Activated CD4-positive, alpha-beta T cell treated with anti-CD3 and anti-CD28 coated beads, Interleukin-2, amount 50 U/mL, for 4 hours (primary cell): ENCODE measurements around the gene MAST4.
A peak's percentile ranks its signal among the peaks of the same experiment; 100 is the strongest.

Source experiments
- DNase-seq, 2 experiments: peaks; one replicate each; pipeline ENCODE4 v3.0.0-alpha.2; 2020

Gene MAST4

GRCh38 chr5:67003685-67003934 lies 407.4 kb downstream of the MAST4 start:
- DNase-seq, result no peak

- peak; percentile 88 to 92 for DNase-seq
Observed at GRCh38 chr5:67003935-67004729, 407.9 kb downstream of the MAST4 start.

- DNase-seq, result no peak
Observed at GRCh38 chr5:67004730-67005350, 408.6 kb downstream of the MAST4 start.

- no peak for DNase-seq
Observed at GRCh38 chr5:67005737-67006499, 409.7 kb downstream of the MAST4 start.

- DNase-seq, result no peak
Observed at GRCh38 chr5:67006500-67006848, 410.3 kb downstream of the MAST4 start.

GRCh38 chr5:67009028-67009427 lies 412.8 kb downstream of the MAST4 start:
- no peak for DNase-seq

GRCh38 chr5:67010684-67011409 lies 414.7 kb downstream of the MAST4 start:
- no peak for DNase-seq

GRCh38 chr5:67011422-67011821 lies 415.2 kb downstream of the MAST4 start:
- no peak for DNase-seq

GRCh38 chr5:67012171-67012570 lies 416.0 kb downstream of the MAST4 start:
- no peak for DNase-seq

GRCh38 chr5:67013719-67014118 lies 417.5 kb downstream of the MAST4 start:
- no peak for DNase-seq

- no peak for DNase-seq
Observed at GRCh38 chr5:67014191-67014590, 418.0 kb downstream of the MAST4 start.

- DNase-seq, result no peak
Observed at GRCh38 chr5:67014957-67015400, 418.8 kb downstream of the MAST4 start.

- DNase-seq, result no peak
Observed at GRCh38 chr5:67015541-67016191, 419.5 kb downstream of the MAST4 start.

- DNase-seq, result no peak
Observed at GRCh38 chr5:67019065-67019845, 423.1 kb downstream of the MAST4 start.

GRCh38 chr5:67020096-67020615 lies 424.0 kb downstream of the MAST4 start:
- no peak for DNase-seq

- no peak for DNase-seq
Observed at GRCh38 chr5:67021031-67021430, 424.8 kb downstream of the MAST4 start.

GRCh38 chr5:67021521-67021920 lies 425.3 kb downstream of the MAST4 start:
- no peak for DNase-seq

GRCh38 chr5:67021962-67022361 lies 425.8 kb downstream of the MAST4 start:
- no peak for DNase-seq

- no peak for DNase-seq
Observed at GRCh38 chr5:67025457-67025856, 429.3 kb downstream of the MAST4 start.

- DNase-seq, result no peak
Observed at GRCh38 chr5:67026278-67026677, 430.1 kb downstream of the MAST4 start.

- no peak for DNase-seq
Observed at GRCh38 chr5:67027171-67027570, 431.0 kb downstream of the MAST4 start.

- no peak for DNase-seq
Observed at GRCh38 chr5:67028371-67028770, 432.2 kb downstream of the MAST4 start.
